HL-60 (cell line): ENCODE measurements around the gene CLDN6.

ENCODE experiments used
- CTCF ChIP-seq: IDR thresholded peaks from one replicate; pipeline ENCODE4 v1.5.1; 2011; ENCODE audit warnings: low read length, control low read depth, inconsistent platforms; ENCODE audit not compliant: insufficient read depth
- GABPA ChIP-seq: IDR thresholded peaks from 2 replicates; pipeline ENCODE4 v1.6.1; 2012; ENCODE audit warnings: low read depth

GRCh38 chr16:2973093-2973492, 44.9 kb downstream of the CLDN6 start:
- no peak for TF ChIP-seq CTCF
- TF ChIP-seq GABPA, result no peak
